Measurements from ENCODE around the gene ZCWPW1.
"Not testable (repeated sequence)": the region's sequence is repeated elsewhere in the genome, so short reads cannot be mapped to it uniquely, and the experiment has no call there.

ZCWPW1 gene

DNA sequence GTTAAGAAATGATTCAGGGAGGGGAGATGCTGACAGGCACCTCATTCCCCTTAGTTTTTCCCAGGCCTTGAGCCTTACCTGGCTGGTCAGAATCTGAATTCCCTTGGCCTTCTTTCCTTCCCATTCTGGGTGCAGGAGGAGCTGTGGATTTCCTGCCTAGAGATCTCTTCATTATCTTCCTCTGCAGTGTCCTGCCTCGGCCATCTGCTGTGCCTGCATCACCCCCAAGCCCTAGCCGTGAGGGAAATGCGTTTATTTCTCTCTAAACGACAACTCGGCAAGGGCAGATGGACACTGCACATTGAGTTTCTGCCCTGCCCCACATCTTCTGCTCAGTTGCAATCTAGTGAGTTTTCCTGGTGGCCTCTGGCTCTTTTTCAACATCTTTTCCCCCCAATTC, 26.7 kb downstream of the ZCWPW1 start:
- DNase-seq: no peak

DNA sequence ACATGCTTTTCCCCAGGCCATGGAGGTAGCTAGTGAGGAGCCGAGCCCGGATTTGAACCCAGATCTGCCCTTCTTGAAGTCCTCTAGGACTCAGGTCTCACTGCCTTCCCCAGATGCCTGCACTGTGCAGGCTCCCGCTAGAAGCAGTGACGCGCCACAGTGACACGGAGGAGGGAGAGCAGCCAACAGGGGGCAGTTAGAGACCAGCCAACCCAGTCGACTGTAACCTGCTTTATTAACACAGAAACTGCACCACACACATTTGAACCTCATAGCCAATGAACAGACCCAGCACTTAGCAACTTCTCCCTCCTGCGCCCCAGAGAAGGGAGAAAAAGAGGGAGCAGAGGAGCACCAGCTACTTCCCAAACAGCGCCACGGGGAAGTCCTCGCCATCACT, 27.8 kb downstream of the ZCWPW1 start:
- no peak for DNase-seq

DNA sequence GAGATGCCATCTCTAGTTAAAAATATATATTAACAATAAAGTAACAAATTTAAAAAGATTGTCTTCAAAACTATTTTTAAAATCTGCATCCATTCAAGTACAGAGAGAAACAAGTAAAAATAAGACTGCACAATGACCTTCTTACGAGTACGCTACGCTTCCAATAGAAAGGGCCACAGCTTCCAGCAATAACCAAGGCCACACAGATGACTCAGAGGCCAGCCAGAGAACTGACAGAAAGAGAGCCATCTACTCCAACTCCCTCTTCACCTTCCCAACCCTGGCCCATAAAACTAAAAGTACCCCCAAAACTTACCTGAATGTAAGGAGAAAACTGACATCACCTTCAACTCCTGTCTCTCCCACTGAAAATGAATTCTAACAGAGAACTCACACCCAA, 28.5 kb downstream of the ZCWPW1 start:
- no peak for DNase-seq

DNA sequence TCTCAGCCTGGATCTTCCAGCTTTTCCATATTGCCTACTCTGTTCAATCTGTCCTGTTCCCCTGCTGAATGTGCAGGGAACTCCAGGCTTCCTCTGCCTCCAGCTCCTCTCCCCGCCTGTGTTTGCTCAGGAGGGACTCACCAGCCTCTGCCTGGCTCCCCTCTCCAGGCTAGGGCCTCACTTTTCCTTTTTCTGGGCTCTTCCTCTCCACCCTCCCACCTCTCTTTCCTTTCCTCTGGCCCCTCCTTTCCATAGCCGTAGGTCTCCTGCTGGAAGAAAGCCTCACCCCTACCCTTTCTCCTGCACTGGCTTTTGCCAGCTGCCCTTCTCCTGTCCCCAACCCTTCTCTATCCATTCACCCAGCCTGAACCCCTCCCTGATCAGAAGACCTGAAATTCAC, 30.3 kb downstream of the ZCWPW1 start:
- DNase-seq: no peak

DNA sequence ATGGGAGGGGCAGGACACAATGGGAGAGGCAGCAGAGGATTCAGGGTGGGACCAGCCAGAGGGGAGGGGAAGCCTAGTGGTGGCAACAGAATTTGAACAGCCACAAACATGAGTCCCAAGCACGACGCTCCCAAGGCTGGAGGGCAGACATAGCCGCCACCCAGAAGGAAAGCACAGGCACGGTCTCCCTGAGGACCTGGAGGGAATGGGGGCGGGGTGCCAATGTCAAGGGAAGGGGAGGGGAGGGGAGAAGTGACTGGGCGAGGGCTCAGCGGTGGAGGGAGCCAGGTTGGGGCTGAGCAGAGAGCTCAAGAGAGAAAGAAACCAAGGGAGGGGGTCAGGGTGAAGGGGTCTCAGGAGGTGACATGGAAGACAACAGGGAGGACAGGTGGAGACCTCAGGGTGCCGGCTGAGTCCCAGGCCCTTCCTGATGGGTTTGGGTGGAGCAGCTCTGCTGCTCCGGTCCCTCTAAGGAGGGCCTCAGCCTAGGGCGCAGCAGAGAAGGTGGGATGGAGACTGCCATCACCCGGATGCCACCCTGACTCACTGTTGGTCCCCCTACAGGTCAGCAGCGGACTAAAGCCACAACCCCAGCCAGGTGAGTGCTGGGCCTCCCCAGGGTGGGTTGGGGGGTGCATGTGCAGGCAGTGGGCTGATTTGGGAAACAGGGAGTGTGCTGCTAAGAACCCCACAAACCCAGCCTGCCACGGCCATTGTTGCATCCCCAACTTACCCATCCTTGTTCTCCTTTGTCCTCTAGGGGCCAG, 31.0 kb downstream of the ZCWPW1 start:
- DNase-seq: no peak

DNA sequence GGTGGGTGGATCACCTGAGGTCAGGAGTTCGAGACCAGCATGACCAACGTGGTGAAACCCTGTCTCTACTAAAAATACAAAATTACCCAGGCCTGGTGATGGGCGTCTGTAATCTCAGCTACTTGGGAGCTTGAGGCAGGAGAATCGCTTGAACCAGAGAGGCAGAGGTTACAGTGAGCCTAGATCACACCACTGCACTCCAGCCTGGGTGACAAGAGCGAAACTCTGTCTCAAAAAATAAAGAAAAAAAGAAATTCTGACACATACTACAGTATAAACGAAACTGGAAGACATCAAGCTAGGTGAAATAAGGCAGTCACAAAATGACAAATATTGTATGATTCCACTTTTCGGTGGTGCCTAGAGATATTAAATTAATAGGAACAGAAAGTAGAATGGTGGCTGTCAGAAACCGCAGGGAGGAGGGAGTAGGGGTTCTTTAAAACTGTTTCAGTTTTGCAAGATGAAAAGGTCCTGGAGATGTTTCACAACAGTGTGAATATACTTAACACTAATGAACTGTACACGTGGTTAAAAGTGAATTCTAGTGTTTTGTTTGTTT, 32.0 kb downstream of the ZCWPW1 start:
- DNase-seq: no peak

DNA sequence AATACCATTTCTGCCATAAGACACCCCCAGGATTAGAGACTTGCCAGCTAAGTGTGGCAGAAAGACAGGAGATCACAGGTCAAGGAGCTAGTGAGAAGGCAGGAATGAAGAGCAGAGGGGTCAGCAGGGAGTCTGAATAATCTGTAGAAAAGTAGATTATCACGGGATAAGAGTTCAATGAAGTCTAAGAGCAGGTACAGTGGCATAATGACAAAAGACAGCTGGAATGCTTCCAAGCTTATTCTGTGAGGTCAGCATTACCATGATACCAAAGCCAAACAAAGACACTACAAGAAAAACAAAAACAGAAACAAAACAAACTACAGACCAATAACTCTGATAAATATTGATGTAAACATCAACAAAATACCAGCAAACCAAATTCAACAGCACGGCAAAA, 34.4 kb downstream of the ZCWPW1 start:
- no peak for DNase-seq

DNA sequence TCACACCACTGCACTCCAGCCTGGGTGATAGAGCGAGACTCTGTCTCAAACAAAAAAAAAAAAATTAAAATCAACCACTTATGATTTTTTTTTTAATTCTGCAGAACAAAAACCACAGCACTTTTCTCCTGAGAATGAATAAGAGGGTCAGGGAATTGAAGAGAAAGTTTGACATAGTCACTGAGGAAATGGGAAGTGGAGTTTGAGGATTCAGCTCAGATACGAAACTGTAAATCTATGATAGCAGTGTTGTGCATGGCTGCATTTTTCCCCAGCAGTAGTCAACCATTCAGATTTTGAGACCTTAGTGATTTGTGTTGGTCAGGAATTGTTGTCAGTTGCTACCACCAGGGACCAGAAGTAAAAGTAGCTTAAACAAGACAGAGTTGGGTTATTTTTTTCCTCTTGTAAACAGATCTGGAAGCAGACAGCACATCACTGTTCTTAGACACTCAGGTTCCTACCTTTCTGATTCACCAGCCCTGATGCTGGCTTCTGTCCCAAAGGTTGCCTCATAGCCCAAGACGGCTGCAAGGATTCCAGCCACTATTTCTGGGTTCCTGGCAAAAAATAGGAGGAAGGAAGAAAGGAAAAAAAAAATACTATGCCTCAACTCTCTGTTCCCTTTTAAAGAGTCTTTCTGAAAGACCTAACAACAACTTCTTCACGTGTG, 35.1 kb downstream of the ZCWPW1 start:
- no peak for DNase-seq

DNA sequence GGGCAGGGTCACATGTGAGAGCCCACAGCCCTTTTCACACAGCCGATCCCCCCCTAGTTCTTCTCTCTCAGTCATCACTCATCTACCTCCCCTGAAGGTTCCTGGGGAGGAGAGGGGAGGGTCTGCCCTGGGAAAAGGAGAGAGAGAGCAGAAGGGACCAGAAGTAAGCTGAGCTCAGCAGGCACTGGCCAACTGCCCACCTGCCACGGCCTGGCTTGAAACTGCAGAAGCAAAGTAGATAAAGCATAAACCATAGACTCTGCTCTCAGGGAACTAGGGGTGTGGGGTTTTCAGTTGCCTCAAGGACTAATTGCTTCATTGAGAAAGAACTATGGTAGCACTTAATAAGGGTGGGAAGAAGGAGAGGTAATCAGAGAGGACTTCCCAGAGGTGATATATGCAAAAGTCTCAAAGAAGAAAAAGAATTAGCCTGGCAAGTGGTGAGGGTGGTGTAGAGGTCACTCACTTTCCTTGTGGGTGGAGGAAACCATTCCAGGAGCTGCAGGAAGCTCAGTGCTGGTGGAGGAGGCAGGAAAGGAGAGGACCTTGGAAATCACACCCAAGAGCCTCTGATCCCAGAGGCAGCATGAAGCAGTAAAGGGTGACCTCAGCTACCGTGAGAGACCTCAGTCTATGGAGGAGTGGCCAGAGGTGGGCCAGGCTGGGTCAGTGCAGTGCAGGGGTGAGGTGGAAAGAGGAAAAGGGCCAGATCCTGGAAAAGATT, 38.1 kb downstream of the ZCWPW1 start:
- DNase-seq: no peak

DNA sequence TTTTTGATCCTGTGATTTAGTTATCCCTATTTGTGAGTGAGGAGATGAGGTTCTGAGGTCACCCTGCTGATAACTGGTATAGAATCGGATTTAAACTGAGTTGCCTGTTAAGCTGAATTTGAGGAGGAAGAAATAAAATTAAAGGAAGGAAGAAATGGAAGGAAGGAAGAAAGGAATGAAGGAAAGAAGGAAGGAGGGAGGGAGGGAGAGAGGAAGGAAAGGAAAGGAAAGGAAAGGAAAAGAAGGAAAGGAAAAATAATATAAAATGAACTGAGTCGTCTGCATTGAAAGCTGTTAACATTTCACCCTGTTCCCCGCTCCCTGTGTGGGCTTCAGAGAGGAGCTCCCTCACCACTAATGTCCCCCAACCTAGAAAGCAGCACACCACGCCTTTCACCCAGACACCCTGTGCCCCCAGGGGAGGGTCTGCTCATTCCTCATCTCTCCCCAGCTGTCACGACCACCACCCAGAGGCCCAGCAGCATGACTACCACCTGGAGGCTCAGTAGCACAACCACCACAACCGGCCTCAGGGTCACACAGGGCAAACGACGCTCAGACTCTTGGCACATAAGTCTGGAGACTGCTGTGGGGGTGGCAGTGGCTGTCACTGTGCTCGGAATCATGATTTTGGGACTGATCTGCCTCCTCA, 38.9 kb downstream of the ZCWPW1 start:
- no peak for DNase-seq

DNA sequence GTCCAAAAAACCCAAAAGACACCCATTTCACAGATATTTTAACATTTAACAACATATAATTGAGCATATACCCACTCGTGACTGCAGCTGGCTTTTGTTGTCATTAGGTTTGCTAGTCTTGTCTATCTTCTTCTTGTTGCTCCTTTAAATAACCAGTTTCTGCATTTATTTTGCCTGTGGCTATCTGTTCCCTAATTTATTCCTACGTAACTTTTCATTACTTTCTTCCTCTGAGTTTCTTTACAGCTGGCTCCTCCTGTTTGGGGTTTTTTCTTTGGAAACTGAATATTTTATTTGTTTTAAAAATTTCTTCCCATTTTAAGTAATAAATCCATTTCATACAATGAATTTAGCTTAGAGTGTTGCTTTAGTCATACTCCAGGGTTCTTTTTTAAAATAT, 40.8 kb downstream of the ZCWPW1 start:
- DNase-seq: no peak

DNA sequence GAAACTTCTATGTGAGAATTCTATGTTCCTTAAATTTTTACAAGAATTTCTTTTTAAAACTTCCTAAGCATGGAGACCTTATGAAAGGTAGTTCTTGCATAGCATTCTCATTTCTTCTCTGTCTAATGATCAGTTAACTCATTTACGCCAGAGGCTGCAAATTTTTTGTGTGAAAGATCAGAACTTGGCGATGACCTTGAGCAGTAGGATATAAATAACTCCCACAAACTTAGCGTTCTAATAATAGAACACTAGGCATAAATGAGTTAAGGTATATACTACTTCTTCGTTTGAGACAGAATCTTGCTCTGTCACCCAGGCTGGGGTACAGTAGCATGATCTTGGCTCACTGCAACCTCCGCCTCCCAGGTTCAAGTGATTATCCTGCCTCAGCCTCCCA, 41.6 kb downstream of the ZCWPW1 start:
- DNase-seq: no peak

DNA sequence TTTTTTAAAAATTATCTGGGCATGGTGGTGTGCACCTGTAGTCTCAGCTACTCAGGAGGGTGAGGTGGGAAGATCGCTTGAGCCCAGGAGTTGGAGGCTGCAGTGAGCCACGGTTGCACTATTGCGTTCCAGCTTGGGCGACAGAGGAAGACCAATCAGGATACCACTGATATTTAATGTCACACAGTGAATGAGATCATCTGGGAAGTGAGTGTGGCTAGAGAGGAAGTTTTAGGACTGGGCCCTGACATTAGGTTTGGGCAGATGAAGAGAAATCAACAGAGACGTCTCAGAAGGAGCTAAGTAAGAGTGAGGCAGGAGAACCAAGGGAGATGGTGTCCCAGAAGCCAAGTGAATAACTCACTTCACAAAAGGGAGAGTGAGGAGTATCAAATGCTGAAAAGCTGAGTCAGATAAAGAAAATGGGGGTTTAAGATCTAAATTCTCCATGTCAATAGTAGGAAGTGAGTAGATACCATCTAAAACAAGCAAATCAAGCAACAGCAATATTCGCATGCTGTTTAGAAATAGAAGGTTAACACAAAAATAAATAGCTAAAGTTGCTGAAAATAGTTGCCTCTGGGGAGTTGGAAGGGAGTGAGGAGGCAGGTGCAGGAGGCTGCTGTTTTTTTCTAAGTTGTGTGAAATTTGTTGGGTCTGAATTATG, 43.7 kb downstream of the ZCWPW1 start:
- DNase-seq: no peak

DNA sequence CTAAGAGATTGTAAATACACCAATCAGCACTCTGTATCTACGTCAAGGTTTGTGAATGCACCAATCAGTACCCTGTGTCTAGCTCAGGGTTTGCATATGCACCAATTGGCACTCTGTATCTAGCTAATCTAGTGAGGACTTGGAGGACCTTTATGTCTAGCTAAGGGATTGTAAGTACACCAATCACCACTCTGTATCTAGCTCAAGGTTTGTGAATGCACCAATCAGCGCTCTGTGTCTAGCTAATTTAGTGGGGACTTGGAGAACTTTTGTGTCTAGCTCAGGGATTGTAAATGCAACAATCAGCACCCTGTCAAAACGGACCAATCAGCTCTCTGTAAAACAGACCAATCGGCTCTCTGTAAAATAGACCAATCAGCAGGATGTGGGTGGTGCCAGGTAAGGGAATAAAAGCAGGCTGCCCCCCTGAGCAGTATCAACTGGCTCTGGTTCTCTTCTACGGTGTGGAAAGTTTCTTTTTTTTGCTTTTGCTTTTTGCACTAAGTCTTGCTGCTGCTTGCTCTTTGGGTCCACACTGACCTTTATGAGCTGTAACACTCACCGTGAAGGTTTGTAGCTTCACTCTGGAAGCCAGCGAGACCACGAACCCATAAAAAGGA, 46.2 kb downstream of the ZCWPW1 start:
- peak in 1 of 56 donors; percentile 23 for DNase-seq

DNA sequence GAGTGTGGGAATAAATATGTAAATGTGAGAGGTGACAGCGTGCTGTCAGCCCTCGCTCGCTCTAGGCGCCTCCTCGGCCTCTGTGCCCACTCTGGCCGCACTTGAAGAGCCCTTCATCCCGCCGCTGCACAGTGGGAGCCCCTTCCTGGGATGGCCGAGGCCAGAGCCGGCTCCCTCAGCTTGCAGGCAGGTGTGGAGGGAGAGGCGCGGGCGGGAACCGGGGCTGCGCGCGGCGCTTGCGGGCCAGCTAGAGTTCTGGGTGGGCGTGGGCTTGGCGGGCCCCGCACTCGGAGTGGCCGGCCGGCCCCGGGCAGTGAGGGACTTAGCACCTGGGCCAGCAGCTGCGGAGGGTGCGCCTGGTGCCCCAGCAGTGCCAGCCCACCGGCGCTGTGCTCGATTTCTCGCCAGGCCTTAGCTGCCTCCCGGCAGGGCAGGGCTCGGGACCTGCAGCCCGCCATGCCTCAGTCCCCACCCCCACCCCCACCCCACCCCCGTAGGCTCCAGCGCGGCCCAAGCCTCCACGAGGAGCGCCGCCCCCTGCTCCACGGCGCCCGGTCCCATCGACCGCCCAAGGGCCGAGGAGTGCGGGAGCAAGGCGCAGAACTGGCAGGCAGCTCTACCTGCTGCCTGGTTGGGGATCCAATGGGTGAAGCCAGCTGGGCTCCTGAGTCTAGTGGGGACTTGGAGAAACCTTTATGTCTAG, 46.8 kb downstream of the ZCWPW1 start:
- not testable (repeated sequence) for DNase-seq

DNA sequence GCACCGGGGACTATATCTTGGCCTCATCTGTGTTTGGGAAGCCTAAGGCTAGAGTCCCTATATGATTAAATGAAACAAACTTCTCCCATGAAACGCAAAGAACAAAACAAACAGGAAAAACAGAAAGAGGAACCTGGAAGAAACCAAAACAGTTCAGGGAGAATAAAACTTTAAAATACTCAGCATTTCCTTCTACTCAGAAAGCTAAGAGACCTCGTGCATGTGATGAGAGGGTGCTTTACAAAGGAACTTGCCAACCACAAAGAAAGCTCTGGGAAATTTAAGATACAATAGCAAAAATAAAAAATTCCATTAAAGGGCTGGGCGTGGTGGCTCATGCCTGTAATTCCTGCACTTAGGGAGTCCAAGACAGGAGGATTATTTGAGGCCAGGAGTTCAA, 48.3 kb downstream of the ZCWPW1 start:
- DNase-seq: no peak

DNA sequence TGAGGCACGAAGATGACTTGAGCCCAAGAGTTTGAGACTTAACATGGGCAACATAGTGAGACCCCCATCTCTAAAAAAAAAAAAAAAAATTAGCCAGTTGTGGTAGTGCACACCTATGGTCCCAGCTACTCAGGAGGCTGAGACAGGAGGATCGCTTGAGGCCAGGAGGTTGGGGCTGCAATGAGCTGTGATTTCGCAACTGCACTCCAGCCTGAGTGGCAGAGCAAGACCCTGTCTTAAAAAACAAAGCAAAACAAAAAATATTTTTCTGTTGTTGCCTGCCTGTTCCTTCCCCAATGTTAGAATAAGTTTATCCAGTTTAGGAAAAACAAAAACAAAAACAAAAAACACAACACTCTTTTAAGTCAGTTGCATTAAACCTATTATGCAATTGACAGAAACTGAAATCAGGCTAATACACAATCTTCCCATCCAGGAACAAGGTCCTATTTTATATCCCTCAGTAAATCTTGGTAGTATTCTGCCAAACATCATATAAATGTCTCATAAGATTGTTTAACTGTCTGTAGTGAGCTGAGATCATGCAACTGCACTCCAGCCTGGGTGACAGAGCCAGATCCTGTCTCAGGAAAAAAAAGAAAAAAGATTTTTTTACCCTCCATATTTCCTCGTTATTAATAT, 50.3 kb downstream of the ZCWPW1 start:
- no peak for DNase-seq

DNA sequence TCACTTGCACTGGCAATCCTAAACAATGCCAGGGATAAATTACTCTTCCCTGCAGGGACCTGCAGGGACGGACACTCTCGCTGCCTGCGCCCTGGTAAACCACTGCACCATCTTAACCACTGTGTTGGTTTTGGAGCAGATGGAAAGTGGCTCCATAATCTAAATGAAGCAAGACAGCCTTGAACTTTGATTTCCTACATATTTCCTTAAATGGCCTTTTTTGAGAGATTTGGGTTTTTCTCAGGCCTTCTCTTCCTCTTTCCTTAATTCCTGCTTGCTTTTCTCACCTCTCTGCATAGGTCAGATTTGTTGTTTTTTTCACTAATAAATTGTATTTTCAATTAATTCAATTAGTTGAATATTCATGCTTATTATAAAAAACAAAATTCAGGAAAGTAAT, 52.4 kb downstream of the ZCWPW1 start:
- DNase-seq: no peak

DNA sequence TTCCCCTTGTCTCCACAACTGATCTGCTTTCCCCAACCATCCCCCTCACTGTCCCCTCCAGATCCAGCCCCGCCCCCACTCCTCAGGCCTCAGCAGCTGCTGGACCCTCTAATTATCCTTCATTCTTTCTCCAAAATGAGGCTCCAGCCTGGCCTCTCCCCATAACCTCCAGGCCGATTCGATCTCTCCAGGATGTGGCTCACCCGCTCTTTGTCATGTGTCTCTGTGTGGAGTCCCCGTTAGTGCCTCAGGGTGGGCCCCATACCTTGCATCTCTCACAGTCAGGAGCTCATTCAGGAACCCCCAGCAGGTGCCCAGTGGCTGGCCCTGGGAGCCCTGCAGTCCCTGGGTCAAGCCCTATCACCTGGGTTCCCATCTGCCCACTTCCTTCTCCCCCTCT, 53.9 kb downstream of the ZCWPW1 start:
- DNase-seq: no peak
